Gastroesophageal sphincter (tissue), 4 donors: ENCODE results near the gene SCN8A. TPM values are rescaled to one million over a fixed set of nuclear protein-coding genes. Genes with fewer than 3 reads are reported as not detected.

ENCODE experiments used
- ATAC-seq: fragments of 150-250 bp; one replicate; pipeline ENCODE4 v1.9.1; 2016; ENCODE audit warnings: mild to moderate bottlenecking, moderate library complexity
- H3K27ac ChIP-seq, 4 donors: fragments of 200-600 bp; sonication (generic) in 3 of 4; 1 replicate in 3 of 4; 2 replicates in 1 of 4; pipeline ENCODE4 v1.5.1; 2016 to 2019
- H3K27me3 ChIP-seq: fragments of 200-600 bp; sonication (generic); one replicate; pipeline ENCODE4 v1.5.1; 2019
- H3K36me3 ChIP-seq, 2 donors: fragments of 200-600 bp; sonication (generic); one replicate each; pipeline ENCODE4 v1.5.1; 2019; ENCODE audit warnings: control low read depth in 1 of 2
- H3K4me1 ChIP-seq, 3 donors: fragments of 200-600 bp; sonication (generic); 1 replicate in 2 of 3; 2 replicates in 1 of 3; pipeline ENCODE4 v1.5.1; 2016 to 2019; ENCODE audit warnings: control low read depth in 2 of 3
- H3K4me3 ChIP-seq, 2 donors: fragments of 200-600 bp; sonication (generic); one replicate each; pipeline ENCODE4 v1.5.1; 2019; ENCODE audit warnings: mild to moderate bottlenecking in 1 of 2, moderate library complexity in 1 of 2
- H3K9me3 ChIP-seq, 3 donors: fragments of 200-600 bp; sonication (generic); one replicate each; pipeline ENCODE4 v1.5.1; 2017 to 2019; ENCODE audit warnings: control low read depth in 2 of 3
- EP300 ChIP-seq: sonication (generic); formaldehyde crosslinking; IDR thresholded peaks from one replicate; pipeline ENCODE4 v1.6.1; 2017; ENCODE audit warnings: antibody characterized with exemption, mild to moderate bottlenecking
- POLR2A ChIP-seq, 2 donors: fragments of 450-650 bp; IDR thresholded peaks; one replicate each; pipeline ENCODE4 v1.6.1; 2017; ENCODE audit warnings: antibody characterized with exemption in 2 of 2, mild to moderate bottlenecking in 2 of 2, moderate library complexity in 1 of 2
- POLR2AphosphoS5 ChIP-seq: sonication (generic); formaldehyde crosslinking; IDR thresholded peaks from one replicate; pipeline ENCODE4 v1.6.1; 2017; ENCODE audit warnings: antibody characterized with exemption
- WGBS, 2 donors: methylation state at CpG; one replicate each; pipeline ENCODE4 v1.1.5; 2018; ENCODE audit warnings: low coverage in 1 of 2; 5-methylcytosine and 5-hydroxymethylcytosine counted together
- total RNA-seq, 4 donors: library from RNA; depleted of rRNA; stranded (reverse); fragments of >200 nt; gene quantifications; one replicate each; pipeline ENCODE4 v1.1.0, GENCODE V29; 2016
- TF ChIP-seq, protein P1 (sequence below), 4 experiments: fragments of 200-600 bp in 2 of 4; fragments of 450-650 bp in 2 of 4; sonication (generic) in 1 of 4; IDR thresholded peaks; one replicate each; pipeline ENCODE4 v1.5.1; 2017 to 2019; ENCODE audit warnings: antibody characterized with exemption in 4 of 4, mild to moderate bottlenecking in 2 of 4, moderate library complexity in 2 of 4

SCN8A gene
- total RNA-seq, 4 donors from 2014 or later = 0.47 to 1.2 (median 0.60) TPM

DNA sequence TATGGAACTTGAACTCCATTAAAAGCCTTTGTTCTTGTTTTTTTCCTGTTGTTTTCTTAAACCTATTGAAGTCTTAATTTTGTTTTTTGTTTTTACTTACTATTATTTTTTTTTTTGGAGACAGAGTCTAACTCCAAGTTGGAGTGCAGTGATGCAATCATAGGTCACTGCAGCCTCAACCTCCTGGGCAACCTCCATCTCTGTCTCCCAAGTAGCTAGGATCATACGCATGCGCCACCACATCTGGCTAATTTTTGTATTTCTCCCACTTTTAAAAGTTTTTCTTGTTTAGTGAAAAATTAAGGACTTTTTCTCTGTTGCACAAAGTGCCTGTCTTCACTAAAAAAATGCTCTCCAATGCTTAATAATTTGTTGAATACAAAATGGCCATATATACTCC lies 76.2 kb downstream of the SCN8A start:
- Histone ChIP-seq H3K4me1 (no peaks in the 10 kb centered on the region), H3K9me3 (no peaks in the 10 kb centered on the region), H3K27ac (no peak overlapping the region), H3K27me3 (no peaks in the 10 kb centered on the region), H3K4me3 (no peak overlapping the region), H3K36me3 (no peaks in the 10 kb centered on the region)
- WGBS, 2 donors = 86 to 100% methylated on average over 2 of the region's 2 CpGs
- TF ChIP-seq, protein P1, sequence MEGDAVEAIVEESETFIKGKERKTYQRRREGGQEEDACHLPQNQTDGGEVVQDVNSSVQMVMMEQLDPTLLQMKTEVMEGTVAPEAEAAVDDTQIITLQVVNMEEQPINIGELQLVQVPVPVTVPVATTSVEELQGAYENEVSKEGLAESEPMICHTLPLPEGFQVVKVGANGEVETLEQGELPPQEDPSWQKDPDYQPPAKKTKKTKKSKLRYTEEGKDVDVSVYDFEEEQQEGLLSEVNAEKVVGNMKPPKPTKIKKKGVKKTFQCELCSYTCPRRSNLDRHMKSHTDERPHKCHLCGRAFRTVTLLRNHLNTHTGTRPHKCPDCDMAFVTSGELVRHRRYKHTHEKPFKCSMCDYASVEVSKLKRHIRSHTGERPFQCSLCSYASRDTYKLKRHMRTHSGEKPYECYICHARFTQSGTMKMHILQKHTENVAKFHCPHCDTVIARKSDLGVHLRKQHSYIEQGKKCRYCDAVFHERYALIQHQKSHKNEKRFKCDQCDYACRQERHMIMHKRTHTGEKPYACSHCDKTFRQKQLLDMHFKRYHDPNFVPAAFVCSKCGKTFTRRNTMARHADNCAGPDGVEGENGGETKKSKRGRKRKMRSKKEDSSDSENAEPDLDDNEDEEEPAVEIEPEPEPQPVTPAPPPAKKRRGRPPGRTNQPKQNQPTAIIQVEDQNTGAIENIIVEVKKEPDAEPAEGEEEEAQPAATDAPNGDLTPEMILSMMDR (IDR thresholded peaks at IDR 0.05) = no peak
- TF ChIP-seq POLR2AphosphoS5 (no peak), POLR2A (IDR thresholded peaks at IDR 0.05) (no peak), EP300 (no peak)
- ATAC-seq = no peak

DNA sequence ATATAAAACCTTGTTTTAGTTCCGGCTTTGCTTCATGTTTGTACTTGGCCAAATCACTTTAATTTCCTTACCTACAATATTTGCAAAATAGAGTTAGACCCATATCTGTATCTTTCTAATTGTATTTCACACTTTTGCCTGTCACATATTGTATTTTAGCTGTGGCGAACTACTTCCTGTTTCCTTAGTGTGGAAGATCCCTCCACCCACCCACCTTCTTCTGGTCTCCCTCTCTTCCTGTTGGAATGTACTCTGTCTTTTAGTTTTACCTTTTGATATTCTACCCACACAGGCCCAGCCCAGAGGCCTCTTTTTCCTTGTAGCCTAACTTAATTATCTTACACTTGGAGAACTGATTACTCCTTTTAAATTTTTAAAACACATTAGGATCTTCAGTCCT lies 78.2 kb downstream of the SCN8A start:
- no peaks in the 10 kb centered on the region for H3K9me3 ChIP-seq

DNA sequence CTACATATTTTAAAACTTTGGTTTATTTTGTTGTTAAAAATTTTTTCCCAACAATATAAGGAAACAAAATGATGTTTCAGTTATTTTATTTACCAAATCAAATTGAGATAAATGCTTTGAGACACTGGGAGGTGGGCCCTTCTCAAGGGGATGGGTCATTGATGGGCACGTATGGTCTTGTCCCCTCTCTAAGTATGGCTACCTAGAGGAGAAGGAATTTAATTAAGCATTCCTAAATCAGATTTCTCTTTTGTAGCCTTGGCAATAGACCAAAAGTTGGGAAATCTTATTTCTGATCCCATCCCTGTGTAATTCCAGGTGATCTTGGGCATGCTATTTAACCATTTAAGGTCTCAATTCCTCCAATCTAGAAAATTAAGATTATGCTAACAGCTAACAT lies 79.0 kb downstream of the SCN8A start:
- Histone ChIP-seq H3K4me1 (no peaks in the 10 kb centered on the region), H3K4me3 (no peak overlapping the region), H3K9me3 (no peaks in the 10 kb centered on the region), H3K27ac (no peak overlapping the region), H3K27me3 (no peaks in the 10 kb centered on the region), H3K36me3 (no peaks in the 10 kb centered on the region)
- no peak for TF ChIP-seq POLR2AphosphoS5
- TF ChIP-seq EP300 = no peak
- TF ChIP-seq, protein P1 (IDR thresholded peaks at IDR 0.05) = no peak
- TF ChIP-seq POLR2A (IDR thresholded peaks at IDR 0.05) = no peak
- ATAC-seq = no peak
- WGBS, 2 donors = 71 to 100% methylated on average over 1 of the region's 1 CpG

More for the DNA sequence above, 78.2 kb downstream of the SCN8A start:
- H3K27ac ChIP-seq = no peak overlapping the region
- no peak overlapping the region for H3K4me3 ChIP-seq
- H3K27me3 ChIP-seq = no peaks in the 10 kb centered on the region
- TF ChIP-seq EP300 = no peak
- TF ChIP-seq, protein P1 (IDR thresholded peaks at IDR 0.05) = no peak
- H3K36me3 ChIP-seq = no peaks in the 10 kb centered on the region
- no peak for ATAC-seq
- 85 to 88% methylated on average over 2 of the region's 2 CpGs for WGBS, 2 donors
- H3K4me1 ChIP-seq = no peaks in the 10 kb centered on the region

DNA sequence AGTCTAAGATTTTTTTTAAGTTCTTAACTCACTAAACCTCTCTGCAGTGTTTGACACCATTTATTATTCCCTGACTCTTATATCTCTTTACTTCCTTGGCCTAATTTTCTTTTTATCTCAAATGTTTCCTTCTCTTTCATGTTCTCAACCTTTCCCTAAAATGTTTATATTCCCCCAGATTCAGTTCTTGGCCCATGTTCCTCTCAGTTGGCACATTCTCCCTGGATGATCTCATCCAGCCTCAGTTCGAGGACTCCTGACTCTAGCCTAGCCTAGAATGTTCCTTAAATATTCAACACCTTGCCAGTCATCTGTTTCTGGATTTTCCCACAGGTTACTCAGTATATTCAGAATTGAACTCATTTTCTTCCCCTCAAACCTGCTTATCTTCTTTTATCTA lies 81.3 kb downstream of the SCN8A start:
- WGBS, 2 donors = 0 to 5% methylated on average over 1 of the region's 1 CpG
- no peaks in the 10 kb centered on the region for H3K9me3 ChIP-seq
- no peak for ATAC-seq

More for the DNA sequence above, 81.3 kb downstream of the SCN8A start:
- Histone ChIP-seq H3K4me3 (no peak overlapping the region), H3K27ac (no peak overlapping the region), H3K27me3 (no peaks in the 10 kb centered on the region), H3K36me3 (no peaks in the 10 kb centered on the region), H3K4me1 (no peaks in the 10 kb centered on the region)
- no peak for TF ChIP-seq POLR2AphosphoS5
- TF ChIP-seq EP300 = no peak
- TF ChIP-seq, protein P1 (IDR thresholded peaks at IDR 0.05) = no peak
- TF ChIP-seq POLR2A (IDR thresholded peaks at IDR 0.05) = no peak
